Activated CD8-positive, alpha-beta memory T cell treated with anti-CD3 and anti-CD28 coated beads for 24 hours (primary cell): ENCODE measurements around the gene P2RX6.
A peak's percentile ranks its signal among the peaks of the same experiment; 100 is the strongest.

Experiments
- DNase-seq: peaks from one replicate; pipeline ENCODE4 v3.0.0-alpha.2; 2020

P2RX6 gene

DNA sequence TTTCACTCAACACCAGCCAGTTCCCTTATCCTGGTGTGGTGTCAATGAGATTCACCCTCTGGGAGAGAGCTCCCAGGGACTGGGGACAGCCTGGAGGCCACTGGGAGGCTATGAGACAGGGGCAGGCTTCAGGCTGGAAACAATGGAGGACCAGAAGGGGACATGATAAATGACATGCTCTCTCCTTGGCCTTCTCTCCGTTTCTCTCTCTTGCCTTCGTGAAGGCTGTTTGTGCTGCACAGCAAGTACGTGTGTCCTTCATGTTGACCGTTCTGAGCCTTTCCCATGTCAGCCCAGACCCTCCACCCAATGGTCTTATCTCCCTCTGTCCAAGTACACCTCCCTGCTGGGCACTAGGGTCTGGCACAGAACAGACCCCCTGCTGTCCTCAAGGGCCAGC lies 34.4 kb upstream of the P2RX6 start:
- no peak for DNase-seq

DNA sequence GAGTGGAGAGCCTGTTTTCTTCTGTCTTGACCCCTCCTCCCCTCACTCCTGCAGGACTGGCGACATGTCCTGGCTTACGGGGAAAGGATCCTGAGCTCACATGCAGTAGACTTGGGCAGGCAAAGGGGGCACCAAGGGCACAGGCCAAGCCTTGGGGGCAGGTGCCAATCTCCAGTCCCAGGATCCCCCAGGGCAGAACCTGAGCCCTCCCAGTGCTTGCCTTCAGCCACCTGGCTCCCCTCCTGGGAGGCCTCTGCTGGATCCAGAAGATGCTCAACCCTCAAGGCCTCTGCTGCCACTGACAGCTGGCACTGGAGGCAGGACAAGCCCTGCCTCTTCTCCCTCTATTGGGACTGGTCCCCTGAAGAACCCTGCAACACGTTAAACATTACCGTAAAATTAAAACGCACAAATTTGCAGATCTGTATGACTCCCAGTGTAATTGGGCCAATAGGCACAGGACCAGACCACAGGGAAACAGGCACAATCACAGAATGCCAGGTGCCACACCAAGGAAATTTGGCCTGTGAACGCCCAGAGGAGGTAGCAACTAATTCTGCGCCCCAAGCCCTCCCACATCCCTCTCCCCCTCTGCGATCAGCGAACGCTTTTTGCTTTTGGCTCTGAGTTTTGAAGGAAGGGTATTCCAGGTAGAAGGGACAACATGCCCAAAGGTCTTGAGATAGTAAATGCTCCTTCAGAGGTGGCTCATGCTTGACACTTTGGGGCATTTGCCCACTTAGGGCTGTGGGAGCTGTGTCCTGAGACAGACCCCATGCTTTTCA lies 33.8 kb upstream of the P2RX6 start:
- no peak for DNase-seq

DNA sequence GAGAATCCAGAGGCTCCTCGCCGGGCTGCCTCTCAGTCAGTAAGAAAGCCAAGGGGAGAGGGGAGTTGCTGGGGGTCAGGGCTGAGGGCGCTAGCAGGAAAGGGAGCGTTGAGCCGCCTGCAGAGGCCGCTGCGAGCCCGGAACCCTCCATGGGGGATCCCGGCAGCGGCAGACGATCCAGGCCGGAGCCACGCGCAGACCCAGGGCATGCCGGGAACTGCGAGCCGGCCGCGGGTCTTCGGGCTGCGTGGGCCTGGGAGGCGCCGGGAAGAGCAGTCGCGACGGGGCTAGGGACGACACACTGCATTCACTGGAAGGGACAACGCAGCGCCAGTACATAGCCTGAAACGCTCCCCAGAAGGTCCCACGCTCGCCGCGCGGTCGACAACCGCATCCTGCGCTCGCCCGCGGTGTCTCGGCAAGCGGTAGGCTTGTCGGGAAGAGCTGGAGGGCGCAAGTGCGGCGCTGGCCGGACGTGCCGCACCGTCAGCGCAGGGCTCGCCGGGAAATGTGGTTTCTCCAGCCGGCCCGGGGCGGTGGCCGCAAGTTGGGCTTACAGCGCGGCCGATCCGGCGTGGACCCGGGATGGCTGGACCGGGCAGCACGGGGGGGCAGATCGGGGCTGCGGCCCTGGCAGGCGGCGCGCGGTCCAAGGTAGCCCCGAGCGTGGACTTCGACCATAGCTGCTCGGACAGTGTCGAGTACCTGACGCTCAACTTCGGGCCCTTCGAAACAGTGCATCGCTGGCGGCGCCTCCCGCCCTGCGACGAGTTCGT lies 33.0 kb upstream of the P2RX6 start, which contains the start of gene LZTR1:
Gene LZTR1, plus strand, starts transcription at position 511 of the 776 bp plus-strand sequence. Its CDS starts 75 bp downstream, at position 586.
- DNase-seq, result peak; percentile 90

DNA sequence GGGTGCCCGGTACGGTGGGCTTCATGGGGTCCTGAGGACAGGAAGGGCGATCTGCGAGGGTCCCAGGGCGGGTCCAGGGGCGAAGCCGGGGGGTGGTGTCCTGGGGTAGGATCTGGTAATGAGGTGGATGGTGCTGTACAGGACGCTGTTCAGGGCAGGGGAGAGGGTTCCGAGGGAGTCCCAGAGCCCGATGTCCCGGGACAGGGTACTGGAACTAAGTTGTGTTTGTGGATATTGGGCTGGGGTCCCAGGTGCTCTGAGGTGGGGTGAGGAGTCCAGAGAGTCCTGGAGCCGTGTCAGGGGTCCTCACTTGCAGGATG lies 32.4 kb upstream of the P2RX6 start:
- DNase-seq, result no peak

DNA sequence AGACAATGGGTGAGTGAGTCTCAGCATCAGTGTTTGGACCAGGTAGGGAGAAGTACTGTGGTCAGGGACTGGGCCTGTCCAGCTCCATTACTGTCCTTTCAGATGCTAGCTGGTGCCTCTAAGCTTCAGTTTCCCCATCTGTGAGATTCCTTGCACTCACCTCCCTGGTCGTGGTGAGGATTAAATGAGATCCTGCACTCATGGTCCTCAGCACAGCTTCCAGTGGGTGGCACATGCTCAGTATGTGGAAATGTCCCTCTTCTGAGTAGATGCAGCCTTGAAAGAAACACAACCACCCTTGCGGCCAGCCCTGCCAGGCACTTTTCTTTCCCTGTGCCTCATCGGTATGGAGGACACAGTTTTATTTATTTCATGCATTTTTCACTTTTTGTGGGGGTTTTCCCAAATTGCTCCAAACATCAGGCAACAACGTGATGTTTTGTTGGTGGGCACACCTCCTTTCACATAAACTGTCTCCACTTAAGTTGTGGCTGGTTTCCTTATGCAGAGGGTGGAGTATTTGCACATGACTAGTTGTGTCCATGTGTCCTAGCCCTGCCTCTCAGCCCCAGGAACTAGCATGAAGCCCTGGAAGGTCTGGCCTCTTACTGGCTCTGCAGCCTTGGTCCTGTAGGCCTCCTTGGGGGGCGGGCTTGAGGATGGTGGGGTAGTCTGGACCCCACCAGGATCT lies 31.7 kb upstream of the P2RX6 start:
- DNase-seq, result no peak

DNA sequence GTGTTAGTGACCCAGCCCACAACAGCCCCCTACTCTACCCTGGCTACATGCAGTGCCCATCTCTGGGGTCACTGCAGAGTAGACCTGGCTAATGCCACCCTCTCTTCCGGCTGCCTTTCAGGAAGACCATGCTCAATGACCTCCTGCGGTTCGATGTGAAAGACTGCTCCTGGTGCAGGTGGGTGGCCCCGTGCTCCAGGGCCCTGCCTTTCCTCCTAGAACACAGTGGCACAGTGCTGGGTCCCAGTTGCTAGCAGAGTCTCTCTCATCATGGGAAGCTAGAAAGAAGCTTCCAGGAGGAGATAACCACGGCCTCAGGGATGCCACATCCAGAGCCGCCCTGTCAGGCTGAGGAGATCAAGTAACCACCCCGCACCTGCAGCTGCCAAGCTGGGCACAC lies 29.2 kb upstream of the P2RX6 start:
- DNase-seq, result no peak

DNA sequence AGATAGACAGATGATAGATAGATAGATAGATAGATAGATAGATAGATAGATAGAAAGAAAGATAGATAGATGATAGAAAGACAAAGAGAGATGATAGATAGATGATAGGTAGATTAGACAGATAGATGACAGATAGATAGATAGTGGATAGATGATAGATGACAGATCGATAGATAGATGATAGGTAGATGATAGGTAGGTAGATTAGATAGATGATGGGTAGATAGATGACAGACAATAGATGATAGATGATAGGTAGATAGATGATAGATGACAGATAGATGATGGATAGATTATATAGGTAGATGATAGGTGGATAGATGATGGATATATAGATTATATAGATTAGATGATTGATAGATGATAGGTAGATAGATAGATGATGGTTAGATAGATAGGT lies 28.6 kb upstream of the P2RX6 start:
- DNase-seq, result no peak

DNA sequence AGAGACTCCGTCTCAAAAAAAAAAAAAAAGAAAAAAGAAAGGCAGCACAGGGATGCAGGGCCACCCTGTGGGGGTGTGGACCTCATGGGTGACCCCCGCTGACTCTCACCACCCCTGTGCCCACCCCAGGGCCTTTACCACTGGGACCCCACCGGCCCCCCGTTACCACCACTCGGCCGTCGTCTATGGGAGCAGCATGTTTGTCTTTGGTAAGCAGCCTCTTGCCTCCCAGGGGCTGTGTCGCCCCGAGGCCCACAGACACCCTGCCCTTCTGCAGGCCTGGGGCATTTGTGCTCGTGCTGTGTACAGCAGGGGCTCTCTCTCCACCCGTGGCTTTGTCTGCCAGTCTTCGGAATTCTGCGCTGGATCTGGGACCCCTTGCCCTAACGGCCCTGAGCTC lies 27.6 kb upstream of the P2RX6 start:
- no peak for DNase-seq

DNA sequence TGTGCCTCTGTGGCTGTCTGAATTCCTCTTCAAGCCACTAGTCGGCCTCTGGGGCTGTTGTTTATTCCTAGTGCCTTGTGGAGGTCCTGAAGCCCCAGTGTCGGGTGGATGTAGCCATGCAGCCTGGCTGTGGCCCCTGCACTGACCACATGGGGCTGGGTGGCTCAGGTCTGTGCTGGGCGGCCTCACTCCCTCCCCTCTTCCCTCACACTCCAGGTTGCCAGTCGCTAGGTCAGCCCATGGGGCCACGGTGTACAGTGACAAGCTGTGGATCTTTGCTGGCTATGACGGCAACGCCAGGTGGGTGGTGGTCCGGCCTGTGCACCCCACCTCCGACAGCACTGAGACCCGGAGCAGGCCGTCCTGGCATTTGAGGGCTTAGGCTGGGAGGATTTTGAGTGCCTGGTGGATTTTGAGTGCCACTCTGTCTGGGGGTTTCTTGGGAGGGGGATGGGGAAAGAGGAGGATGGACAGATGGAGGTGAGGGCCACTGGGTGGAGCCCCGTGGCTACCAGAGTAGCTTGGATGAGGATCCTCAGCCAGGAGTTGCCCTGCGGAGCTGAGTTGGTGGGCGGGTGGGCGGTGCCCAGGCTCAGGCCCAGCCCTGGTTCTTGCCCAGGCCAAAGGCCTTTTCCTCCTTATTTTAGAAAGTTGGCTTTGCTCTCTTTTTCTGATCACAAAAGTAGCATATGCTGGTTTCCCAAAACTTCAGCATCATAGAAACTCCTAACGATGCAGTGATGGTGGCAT lies 26.2 kb upstream of the P2RX6 start:
- no peak for DNase-seq

DNA sequence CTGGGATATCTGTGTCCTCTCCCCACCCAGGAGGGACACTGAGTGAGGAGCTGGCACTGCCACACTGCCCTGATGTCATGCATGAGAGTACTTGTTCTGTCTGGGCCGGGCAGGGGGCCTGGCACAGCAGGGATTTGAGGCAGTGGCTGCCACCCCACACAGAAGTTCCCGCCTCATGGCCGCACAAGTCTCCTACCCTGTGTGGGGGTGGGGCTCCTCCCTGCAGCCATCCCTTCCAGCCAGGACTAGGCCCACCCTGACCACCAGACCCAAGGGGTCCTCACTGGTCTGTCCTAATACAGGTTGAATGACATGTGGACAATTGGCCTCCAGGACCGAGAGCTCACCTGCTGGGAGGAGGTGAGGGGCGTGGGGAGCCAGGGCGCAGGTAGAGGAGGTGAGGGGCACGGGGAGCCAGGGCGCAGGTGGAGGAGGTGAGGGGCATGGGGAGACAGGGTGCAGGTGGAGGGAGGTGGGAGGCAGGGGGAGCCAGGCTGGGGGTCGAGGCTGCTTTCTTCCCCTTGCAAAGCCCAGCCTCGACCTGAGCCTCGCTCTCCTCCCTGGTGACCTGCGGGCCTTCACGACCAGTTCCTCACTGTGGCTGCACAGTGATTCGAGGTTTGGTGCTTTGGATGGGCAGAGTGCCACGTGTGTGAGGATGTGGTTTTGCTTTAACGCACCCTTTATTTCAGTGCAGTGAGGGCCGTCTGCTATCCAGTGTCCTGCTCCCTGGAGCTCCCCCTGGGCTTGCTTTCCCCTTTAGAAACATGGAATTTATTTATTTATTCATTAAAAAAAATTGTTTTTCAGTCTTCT lies 25.4 kb upstream of the P2RX6 start:
- DNase-seq, result no peak

DNA sequence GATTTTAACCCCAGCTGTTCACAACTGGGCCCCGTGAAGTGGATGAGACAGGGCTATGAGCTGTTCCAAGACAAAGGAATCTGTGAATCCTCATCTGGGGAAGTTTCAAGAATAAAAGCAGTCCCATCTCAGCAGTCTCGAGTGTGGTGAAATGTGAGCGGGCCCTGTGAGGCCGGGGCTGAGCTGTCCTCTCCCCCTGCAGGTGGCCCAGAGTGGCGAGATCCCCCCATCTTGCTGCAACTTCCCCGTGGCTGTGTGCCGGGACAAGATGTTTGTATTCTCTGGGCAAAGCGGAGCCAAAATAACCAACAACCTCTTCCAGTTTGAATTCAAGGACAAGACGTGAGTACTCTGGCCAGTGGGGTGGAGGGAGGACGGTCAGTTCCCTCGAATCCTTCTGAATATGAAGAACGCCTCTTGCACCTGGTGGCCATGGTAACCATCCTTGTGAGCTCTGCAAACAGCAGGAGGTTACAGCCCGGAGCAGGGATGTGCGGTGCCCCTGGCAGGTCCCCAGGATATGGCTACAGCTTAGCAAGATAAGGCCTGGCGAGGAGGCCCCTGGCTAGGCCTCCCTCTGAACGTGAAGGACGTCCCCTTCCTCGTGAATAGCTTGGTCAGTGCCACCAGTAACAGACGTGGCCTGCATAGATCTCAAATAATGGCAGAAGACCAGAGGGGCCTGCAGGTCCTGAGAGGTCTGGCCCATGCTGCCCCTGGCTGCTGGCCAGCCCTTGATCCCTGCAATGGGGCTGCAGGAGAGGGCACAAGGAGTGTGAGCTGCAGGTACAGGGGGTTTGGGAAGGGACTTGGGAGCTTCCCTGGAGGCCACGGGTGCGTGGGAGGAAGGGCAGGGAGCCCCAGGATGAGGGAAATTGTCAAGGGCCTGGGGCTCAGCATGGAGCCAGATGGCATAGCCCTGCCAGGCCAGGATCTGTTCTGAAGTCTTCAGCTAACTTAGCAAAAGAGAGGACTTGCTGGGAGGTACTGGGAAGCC lies 24.5 kb upstream of the P2RX6 start:
- no peak for DNase-seq

DNA sequence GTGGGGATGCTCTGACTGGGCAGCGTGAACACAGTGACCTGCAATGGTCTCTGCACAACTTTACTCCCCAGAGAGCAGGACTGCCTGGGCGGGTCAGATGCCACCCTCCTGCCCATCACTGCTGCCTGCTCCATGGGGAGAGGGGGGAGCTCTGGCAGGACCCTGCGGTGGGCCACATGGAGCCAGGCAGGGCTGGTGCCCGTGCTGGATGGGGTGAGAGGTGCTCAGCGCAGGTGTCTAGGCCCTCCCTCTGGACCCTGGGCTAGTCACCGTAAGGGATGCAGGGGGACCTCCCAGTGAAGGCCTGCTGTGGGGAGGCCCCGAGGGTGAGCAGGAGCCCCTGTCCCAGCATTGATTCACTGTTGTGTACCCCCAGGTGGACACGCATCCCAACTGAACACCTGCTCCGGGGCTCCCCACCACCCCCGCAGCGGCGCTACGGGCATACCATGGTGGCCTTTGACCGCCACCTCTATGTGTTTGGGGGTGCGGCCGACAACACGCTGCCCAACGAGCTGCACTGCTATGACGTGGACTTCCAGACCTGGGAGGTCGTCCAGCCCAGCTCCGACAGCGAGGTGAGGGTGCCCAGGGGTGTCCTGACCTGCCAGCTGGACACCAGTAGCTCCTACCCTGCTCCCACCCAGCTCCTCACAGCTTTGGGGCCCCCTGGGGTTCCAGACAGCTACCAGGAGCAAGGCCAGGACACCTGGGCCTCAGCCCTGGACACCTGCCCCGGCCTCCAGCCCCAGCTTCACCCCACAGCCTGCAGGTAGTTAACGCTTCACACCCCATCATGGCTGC lies 23.5 kb upstream of the P2RX6 start:
- no peak for DNase-seq

DNA sequence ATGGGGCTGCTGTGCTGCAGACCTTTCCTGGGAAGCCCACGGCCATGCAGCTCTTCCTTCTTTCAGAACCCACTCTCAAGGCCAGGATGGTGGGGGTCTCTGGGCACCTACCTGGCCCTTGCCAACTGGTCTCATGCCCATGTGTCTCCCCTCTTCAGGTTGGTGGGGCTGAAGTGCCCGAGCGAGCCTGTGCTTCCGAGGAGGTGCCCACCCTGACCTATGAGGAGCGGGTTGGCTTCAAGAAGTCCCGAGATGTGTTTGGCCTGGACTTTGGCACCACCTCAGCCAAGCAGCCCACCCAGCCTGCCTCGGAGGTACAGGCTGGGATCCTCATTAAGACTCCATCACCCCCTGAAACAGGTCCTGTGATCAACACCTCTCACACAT lies 22.9 kb upstream of the P2RX6 start:
- no peak for DNase-seq

DNA sequence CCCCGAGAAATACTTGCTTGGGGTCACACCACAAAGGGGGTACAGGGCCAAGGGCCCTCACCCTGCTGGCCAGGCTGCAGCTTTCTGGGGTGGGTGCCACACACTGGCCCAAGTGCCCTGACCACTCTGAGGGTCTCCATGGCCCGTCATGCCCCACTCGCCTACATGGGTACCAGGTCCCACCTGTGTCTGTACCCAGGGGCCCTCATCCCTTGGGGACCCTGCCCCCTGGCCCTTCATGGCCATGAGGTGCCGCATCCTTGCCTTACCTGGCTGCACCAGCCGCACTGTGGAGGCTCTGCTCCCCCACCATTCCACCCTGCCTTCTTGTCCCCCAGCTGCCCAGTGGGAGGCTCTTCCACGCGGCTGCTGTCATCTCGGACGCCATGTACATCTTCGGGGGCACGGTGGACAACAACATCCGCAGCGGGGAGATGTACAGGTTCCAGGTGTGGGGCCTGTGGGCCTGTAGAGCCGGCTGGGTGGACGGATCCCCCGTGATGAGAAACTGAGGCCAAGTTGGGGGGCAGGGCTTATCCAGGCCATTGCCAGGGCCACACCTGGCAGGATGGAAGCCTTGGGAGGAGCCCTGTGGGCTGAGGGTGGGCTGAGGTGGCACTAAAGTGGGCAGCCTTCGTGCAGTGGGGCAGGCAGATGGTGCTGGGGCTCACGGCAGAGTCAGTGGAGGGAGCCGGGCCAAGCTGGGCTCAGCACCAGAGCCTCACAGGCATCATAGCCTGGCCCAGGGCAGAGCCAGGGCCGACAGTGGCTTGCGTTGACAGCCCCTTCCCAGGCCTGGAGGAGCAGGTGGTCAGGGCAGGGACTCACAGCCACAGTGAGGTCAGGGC lies 22.3 kb upstream of the P2RX6 start:
- DNase-seq, result no peak

DNA sequence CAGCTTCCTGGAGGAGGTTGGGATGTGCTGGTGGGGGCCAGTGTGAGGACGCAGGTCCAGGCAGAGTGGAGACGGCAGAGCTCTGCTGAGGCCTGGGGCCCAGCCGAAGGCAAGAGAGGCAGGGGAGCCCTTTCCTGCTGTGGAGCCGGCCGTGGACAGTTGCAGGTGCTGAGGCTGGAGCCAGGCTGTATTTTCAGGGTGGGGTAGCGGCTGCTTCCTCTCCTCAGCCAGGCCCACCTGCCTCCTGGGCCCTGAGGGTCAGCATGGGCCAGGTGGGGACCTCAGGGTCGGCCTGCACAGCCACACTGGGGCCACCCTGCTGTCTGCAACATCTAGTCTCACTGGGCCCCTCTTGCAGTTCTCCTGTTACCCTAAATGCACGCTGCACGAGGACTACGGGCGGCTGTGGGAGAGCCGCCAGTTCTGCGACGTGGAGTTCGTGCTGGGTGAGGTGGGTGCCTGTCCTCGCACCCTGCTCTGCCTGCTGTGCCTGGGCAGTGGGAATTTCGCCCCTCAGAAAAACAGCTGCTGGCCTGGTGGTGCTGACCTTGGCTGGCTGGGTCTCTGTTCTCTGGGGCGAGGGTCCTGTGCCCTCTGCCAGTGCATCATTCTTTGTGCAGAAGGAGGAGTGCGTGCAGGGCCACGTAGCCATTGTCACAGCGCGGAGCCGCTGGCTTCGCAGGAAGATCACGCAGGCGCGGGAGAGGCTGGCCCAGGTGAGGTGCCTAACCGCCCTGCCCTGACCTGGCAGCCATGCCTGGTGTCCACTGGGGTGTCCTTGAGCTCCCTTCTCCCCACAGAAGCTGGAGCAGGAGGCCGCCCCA lies 21.4 kb upstream of the P2RX6 start:
- no peak for DNase-seq

DNA sequence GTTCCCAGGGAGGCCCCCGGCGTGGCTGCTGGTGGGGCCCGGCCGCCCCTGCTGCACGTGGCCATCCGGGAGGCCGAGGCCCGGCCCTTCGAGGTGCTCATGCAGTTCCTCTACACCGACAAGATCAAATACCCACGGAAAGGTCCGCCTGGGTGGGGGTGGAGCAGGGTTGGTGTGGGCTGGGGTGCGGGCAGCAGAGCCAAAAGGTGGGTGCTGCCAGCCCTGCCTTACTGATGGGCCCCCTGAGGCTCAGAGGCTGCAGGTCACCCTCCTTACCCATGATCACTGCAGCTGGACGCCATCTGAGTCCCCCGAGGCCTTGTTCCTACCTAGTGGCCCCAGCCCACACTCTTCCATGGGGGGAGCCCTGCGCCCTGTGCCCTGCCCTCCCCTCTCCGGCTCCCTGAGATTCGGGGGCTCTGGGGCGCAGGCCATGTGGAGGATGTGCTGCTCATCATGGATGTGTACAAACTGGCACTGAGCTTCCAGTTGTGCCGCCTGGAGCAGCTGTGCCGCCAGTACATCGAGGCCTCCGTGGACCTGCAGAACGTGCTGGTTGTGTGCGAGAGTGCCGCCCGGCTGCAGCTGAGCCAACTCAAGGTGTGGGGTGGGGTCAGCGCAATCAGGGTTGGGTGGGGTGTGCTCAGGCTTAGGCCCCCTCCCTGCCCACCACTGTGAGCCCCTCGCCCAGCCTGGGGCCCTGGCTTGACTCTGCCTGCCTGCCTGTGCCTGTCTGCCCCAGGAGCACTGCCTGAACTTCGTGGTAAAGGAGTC lies 20.6 kb upstream of the P2RX6 start:
- DNase-seq, result no peak

DNA sequence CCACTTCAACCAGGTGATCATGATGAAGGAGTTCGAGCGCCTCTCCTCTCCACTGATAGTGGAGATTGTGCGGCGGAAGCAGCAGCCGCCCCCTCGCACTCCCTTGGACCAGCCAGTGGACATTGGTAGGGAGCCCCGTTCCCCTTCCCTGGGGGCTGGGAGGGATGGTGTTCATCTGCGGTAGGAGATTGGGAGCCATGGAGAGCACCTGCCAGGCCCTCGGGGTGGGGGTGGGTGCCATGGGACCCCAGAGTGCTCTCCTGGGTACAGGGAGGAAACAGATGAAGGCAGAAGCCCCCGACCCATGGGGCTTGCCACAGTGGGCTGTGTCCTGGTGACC lies 20.1 kb upstream of the P2RX6 start:
- no peak for DNase-seq
